Panc1 (cell line): Measurements from ENCODE around the gene TGM3. TPM values are rescaled to one million over a fixed set of nuclear protein-coding genes. Genes with fewer than 3 reads are reported as not detected.

Experiments used
- ATAC-seq: fragments of 200-7000 bp; cut with Tn5 transposase; 2 replicates; pipeline ENCODE4 v1.9.1; 2020; ENCODE audit warnings: mild to moderate bottlenecking, moderate library complexity
- BruUV-seq: library from RNA; stranded (reverse); fragments of 400-500 nt; replicated peaks from 2 replicates; lab custom pipeline; 2021; lab: Mats Ljungman, UMichigan
- CTCF ChIA-PET: fragments of 300-600 bp; sonication (Branson Sonifier 250); formaldehyde crosslinking; loops from one replicate; lab custom pipeline; 2022; ENCODE audit warnings: antibody characterized with exemption; lab: Charles Lee
- POLR2A ChIA-PET: fragments of 300-600 bp; sonication (Branson Sonifier 250); formaldehyde crosslinking; loops from one replicate; lab custom pipeline; 2022; ENCODE audit warnings: antibody characterized with exemption; lab: Charles Lee
- DNase-seq: peaks from one replicate; pipeline ENCODE4 v3.0.0-alpha.2; 2010; ENCODE audit warnings: low read depth, low spot score
- H3K27ac ChIP-seq: 2 replicates; pipeline ENCODE4 v1.5.1; 2011; ENCODE audit warnings: mild to moderate bottlenecking, low read length, inconsistent platforms
- H3K27me3 ChIP-seq: fragments of 200-500 bp; sonication (Bioruptor generic); 2 replicates; pipeline ENCODE4 v1.6.0; 2014; ENCODE audit warnings: low read length, inconsistent platforms; ENCODE audit not compliant: control insufficient read depth, insufficient read depth
- H3K36me3 ChIP-seq: fragments of 200-500 bp; sonication (Bioruptor generic); 2 replicates; pipeline ENCODE4 v1.5.1; 2014; ENCODE audit warnings: inconsistent platforms, mild to moderate bottlenecking, low read length, moderate library complexity; ENCODE audit not compliant: control insufficient read depth, insufficient read depth
- H3K4me1 ChIP-seq: 2 replicates; pipeline ENCODE4 v1.5.1; 2011; ENCODE audit warnings: inconsistent platforms, mild to moderate bottlenecking, low read length, moderate library complexity; ENCODE audit not compliant: control insufficient read depth, insufficient read depth
- H3K4me3 ChIP-seq, 2 experiments: 2 replicates each; pipeline ENCODE4 v1.5.1; 2011 to 2012; ENCODE audit warnings: low read depth in 2 of 2, low read length in 2 of 2, mild to moderate bottlenecking in 2 of 2, inconsistent platforms in 1 of 2, moderate library complexity in 1 of 2
- H3K9me3 ChIP-seq: fragments of 200-500 bp; sonication (Bioruptor generic); 2 replicates; pipeline ENCODE4 v1.5.1; 2014; ENCODE audit warnings: low read depth, mild to moderate bottlenecking, inconsistent platforms, low read length, moderate library complexity; ENCODE audit not compliant: control insufficient read depth, insufficient read depth
- CTCF ChIP-seq: fragments of 450-650 bp; IDR thresholded peaks from 2 replicates; pipeline ENCODE4 v1.5.1; 2017; ENCODE audit warnings: mild to moderate bottlenecking
- POLR2AphosphoS5 ChIP-seq: IDR thresholded peaks from 2 replicates; pipeline ENCODE4 v1.6.1; 2012; ENCODE audit warnings: mild to moderate bottlenecking, low read depth, low read length, moderate library complexity
- REST ChIP-seq, 2 experiments: IDR thresholded peaks; 2 replicates each; pipeline ENCODE4 v1.6.1; 2011 to 2012; ENCODE audit warnings: low read depth in 2 of 2, control low read depth in 1 of 2, low read length in 1 of 2, mild to moderate bottlenecking in 1 of 2, moderate library complexity in 1 of 2; ENCODE audit not compliant: insufficient read depth in 1 of 2
- SIN3A ChIP-seq: IDR thresholded peaks from 2 replicates; pipeline ENCODE4 v1.6.1; 2012; ENCODE audit warnings: low read depth, mild to moderate bottlenecking, low read length, moderate library complexity, borderline replicate concordance; ENCODE audit not compliant: insufficient read depth
- TCF7L2 ChIP-seq: IDR thresholded peaks from 2 replicates; pipeline ENCODE4 v1.6.1; 2011; ENCODE audit warnings: mild to moderate bottlenecking, low read depth, low read length, inconsistent platforms
- in situ Hi-C: cut with HindIII; loops from 2 replicates; pipeline ENCODE4 v1.10.0; 2016; ENCODE audit warnings: low sequenced_read_pairs, low pct_unique_long_range_greater_than_20kb
- intact Hi-C: fragments of 100-400 bp; cut with micrococcal nuclease; formaldehyde crosslinking; loops from one replicate; pipeline ENCODE4 v1.10.0; 2022; ENCODE audit not compliant: unreplicated experiment
- total RNA-seq: library from RNA; stranded (reverse); gene quantifications from one replicate; pipeline ENCODE4 v1.2.1, GENCODE V29; 2021; ENCODE audit not compliant: unreplicated experiment

Gene TGM3
- total RNA-seq, 1 experiment from 2014 or later: not detected

- ChIA-PET CTCF (no interaction called here), POLR2A (no interaction called here)
- in situ Hi-C loops (no loop called here), intact Hi-C loops (no loop called here)
- ATAC-seq: no peak
- no peak for TF ChIP-seq SIN3A
- TF ChIP-seq TCF7L2: no peak
- TF ChIP-seq CTCF: no peak
- no peak for TF ChIP-seq POLR2AphosphoS5
- no peak for TF ChIP-seq REST (IDR thresholded peaks at IDR 0.05; ENCODE audit: insufficient read depth in 1 of 2, low read depth in 2 of 2, low read length in 1 of 2)
- Histone ChIP-seq H3K27ac (no peak overlapping the region), H3K4me1 (no peaks in the 10 kb centered on the region), H3K36me3 (no peaks in the 10 kb centered on the region), H3K4me3 (no peak overlapping the region), H3K9me3 (no peaks in the 10 kb centered on the region), H3K27me3 (peaks cover 7% of the 10 kb centered on the region)
- BruUV-seq: no TSS peak
- no peak for DNase-seq
Observed at GRCh38 chr20:2304180-2304579, 8.4 kb downstream of the TGM3 start.

GRCh38 chr20:2305029-2305428 is 9.2 kb downstream of the TGM3 start:
- in situ Hi-C loops: no loop called here
- Histone ChIP-seq H3K4me1 (no peaks in the 10 kb centered on the region), H3K9me3 (no peaks in the 10 kb centered on the region), H3K4me3 (no peak overlapping the region), H3K36me3 (no peaks in the 10 kb centered on the region), H3K27ac (no peak overlapping the region), H3K27me3 (peaks cover 7% of the 10 kb centered on the region)
- no peak for ATAC-seq
- TF ChIP-seq SIN3A: no peak
- TF ChIP-seq REST (IDR thresholded peaks at IDR 0.05; ENCODE audit: insufficient read depth in 1 of 2, low read depth in 2 of 2, low read length in 1 of 2): no peak
- TF ChIP-seq POLR2AphosphoS5: no peak
- no peak for TF ChIP-seq CTCF
- TF ChIP-seq TCF7L2: no peak
- intact Hi-C loops: no loop called here
- DNase-seq: no peak
- ChIA-PET CTCF (no interaction called here), POLR2A (no interaction called here)
- BruUV-seq: no TSS peak
